MM.1S (cell line): ENCODE data around the gene RB1.

Experiments
- DNase-seq: peaks from one replicate; pipeline ENCODE4 v3.0.0-alpha.2; 2015
- H2AFZ ChIP-seq: fragments of 300-600 bp; sonication (generic); 2 replicates; pipeline ENCODE4 v1.6.0; 2016; ENCODE audit warnings: antibody characterized with exemption, low read length
- H3F3A ChIP-seq: fragments of 300-600 bp; sonication (generic); 2 replicates; pipeline ENCODE4 v1.6.1; 2016; ENCODE audit warnings: mild to moderate bottlenecking, antibody characterized with exemption, low read length, moderate library complexity, mixed read lengths; ENCODE audit not compliant: insufficient read depth
- H3K27ac ChIP-seq: fragments of 300-600 bp; sonication (generic); 2 replicates; pipeline ENCODE4 v1.5.1; 2016; ENCODE audit warnings: mild to moderate bottlenecking, low read length
- H3K27me3 ChIP-seq: fragments of 300-600 bp; sonication (generic); replicated peaks from 2 replicates; pipeline ENCODE4 v1.6.0; 2016; ENCODE audit warnings: low read length; ENCODE audit not compliant: insufficient read depth
- H3K36me3 ChIP-seq: fragments of 300-600 bp; sonication (generic); replicated peaks from 2 replicates; pipeline ENCODE4 v1.6.1; 2016; ENCODE audit warnings: mild to moderate bottlenecking, low read length, mixed read lengths; ENCODE audit not compliant: insufficient read depth
- H3K4me1 ChIP-seq: fragments of 300-600 bp; sonication (generic); 2 replicates; pipeline ENCODE4 v1.6.1; 2016; ENCODE audit warnings: low read length, mixed read lengths
- H3K4me2 ChIP-seq: fragments of 300-600 bp; sonication (generic); 2 replicates; pipeline ENCODE4 v1.6.0; 2016; ENCODE audit warnings: low read depth, low read length
- H3K4me3 ChIP-seq: fragments of 300-600 bp; sonication (generic); 2 replicates; pipeline ENCODE4 v1.5.1; 2016; ENCODE audit warnings: low read length, mixed read lengths
- H3K79me2 ChIP-seq: fragments of 300-600 bp; sonication (generic); 2 replicates; pipeline ENCODE4 v1.6.1; 2016; ENCODE audit warnings: mixed run types, low read length, mixed read lengths
- H3K9ac ChIP-seq: fragments of 300-600 bp; sonication (generic); 2 replicates; pipeline ENCODE4 v1.6.1; 2016; ENCODE audit warnings: low read length, mixed read lengths
- H3K9me2 ChIP-seq: fragments of 300-600 bp; sonication (generic); replicated peaks from 2 replicates; pipeline ENCODE4 v1.6.1; 2016; ENCODE audit warnings: mild to moderate bottlenecking, low read length, mixed read lengths; ENCODE audit not compliant: insufficient read depth
- H3K9me3 ChIP-seq: fragments of 300-600 bp; sonication (generic); replicated peaks from 2 replicates; pipeline ENCODE4 v1.6.1; 2016; ENCODE audit warnings: mild to moderate bottlenecking, low read length, mixed read lengths; ENCODE audit not compliant: insufficient read depth
- H4K20me1 ChIP-seq: fragments of 300-600 bp; sonication (generic); 2 replicates; pipeline ENCODE4 v1.6.1; 2016; ENCODE audit warnings: mild to moderate bottlenecking, low read length, moderate library complexity, mixed read lengths; ENCODE audit not compliant: insufficient read depth
- CTCF ChIP-seq: fragments of 300-600 bp; sonication (generic); IDR thresholded peaks from 2 replicates; pipeline ENCODE4 v1.5.1; 2016; ENCODE audit warnings: antibody characterized with exemption, low read length, mixed read lengths
- EZH2 ChIP-seq: fragments of 300-600 bp; sonication (generic); optimal IDR thresholded peaks from 2 replicates; pipeline ENCODE3; 2017; ENCODE audit warnings: low read depth, mild to moderate bottlenecking, antibody characterized with exemption, low read length, mixed read lengths
- EZH2phosphoT487 ChIP-seq: fragments of 300-600 bp; sonication (generic); IDR thresholded peaks from 2 replicates; pipeline ENCODE4 v1.6.1; 2018; ENCODE audit warnings: antibody characterized with exemption, low read length

RB1 gene

GRCh38 chr13:48431987-48432615 lies 128.6 kb downstream of the RB1 start:
- Histone ChIP-seq H3K36me3 (no peaks in the 10 kb centered on the region), H3F3A (no peaks in the 10 kb centered on the region), H3K4me2 (no peak overlapping the region), H3K9me2 (no peaks in the 10 kb centered on the region), H3K4me1 (no peaks in the 10 kb centered on the region), H4K20me1 (no peaks in the 10 kb centered on the region), H3K79me2 (no peaks in the 10 kb centered on the region), H3K9me3 (no peaks in the 10 kb centered on the region), H3K4me3 (no peak overlapping the region), H3K27ac (no peak overlapping the region), H2AFZ (no peak overlapping the region), H3K9ac (no peak overlapping the region), H3K27me3 (no peaks in the 10 kb centered on the region)
- no peak for DNase-seq
- TF ChIP-seq EZH2phosphoT487 (no peak), CTCF (no peak), EZH2 (no peak)

DNA sequence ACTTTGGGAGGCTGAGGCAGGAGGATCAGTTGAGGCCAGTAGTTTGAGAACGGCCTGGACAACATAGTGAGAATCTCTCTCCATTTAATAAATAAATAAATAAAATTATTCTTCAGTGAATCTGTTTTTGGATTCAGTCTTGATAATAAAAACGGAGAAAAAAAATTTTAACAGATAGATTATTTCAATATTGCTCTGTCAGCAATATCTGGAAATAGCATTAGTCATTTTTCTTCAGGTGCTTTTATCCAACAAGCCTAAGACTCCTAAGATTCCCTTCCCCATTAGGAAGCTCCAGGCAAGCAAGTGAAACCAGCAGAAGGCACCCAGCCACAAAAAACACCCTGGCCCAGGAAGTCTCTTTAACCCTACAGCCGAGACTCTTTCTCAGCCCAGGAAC lies 130.6 kb downstream of the RB1 start:
- Histone ChIP-seq H3K36me3 (no peaks in the 10 kb centered on the region), H3F3A (no peaks in the 10 kb centered on the region), H2AFZ (no peak overlapping the region), H3K27me3 (no peaks in the 10 kb centered on the region), H3K4me1 (no peaks in the 10 kb centered on the region), H3K9me3 (no peaks in the 10 kb centered on the region), H3K4me3 (no peak overlapping the region), H3K79me2 (no peaks in the 10 kb centered on the region), H4K20me1 (no peaks in the 10 kb centered on the region), H3K9me2 (no peaks in the 10 kb centered on the region), H3K9ac (no peak overlapping the region), H3K4me2 (no peak overlapping the region), H3K27ac (no peak overlapping the region)
- DNase-seq: no peak
- TF ChIP-seq EZH2phosphoT487: no peak
- no peak for TF ChIP-seq CTCF
- TF ChIP-seq EZH2: no peak

- H3K4me1 ChIP-seq: no peaks in the 10 kb centered on the region
- no peak overlapping the region for H3K4me3 ChIP-seq
- DNase-seq: no peak
- TF ChIP-seq CTCF: no peak
- no peak for TF ChIP-seq EZH2phosphoT487
- TF ChIP-seq EZH2: no peak
- H3F3A ChIP-seq: no peaks in the 10 kb centered on the region
- H3K4me2 ChIP-seq: no peak overlapping the region
- H4K20me1 ChIP-seq: no peaks in the 10 kb centered on the region
- no peaks in the 10 kb centered on the region for H3K36me3 ChIP-seq
- H3K79me2 ChIP-seq: no peaks in the 10 kb centered on the region
- H3K9ac ChIP-seq: no peak overlapping the region
- H3K9me2 ChIP-seq: no peaks in the 10 kb centered on the region
- H3K27me3 ChIP-seq: no peaks in the 10 kb centered on the region
- H2AFZ ChIP-seq: no peak overlapping the region
- no peak overlapping the region for H3K27ac ChIP-seq
- H3K9me3 ChIP-seq: no peaks in the 10 kb centered on the region
Observed at GRCh38 chr13:48436661-48437288, 133.2 kb downstream of the RB1 start.
